Activated CD4-positive, alpha-beta T cell treated with anti-CD3 and anti-CD28 coated beads, Interleukin-2, Interleukin-4, amounts not matched to agents 100 ng/mL and 50 ng/mL, durations not matched to agents 16 hours and 8 hours (primary cell): ENCODE results near the gene CDC25A.

Experiments used
- DNase-seq: peaks from one replicate; pipeline ENCODE4 v3.0.0-alpha.2; 2020; ENCODE audit warnings: low spot score

The CDC25A gene

GRCh38 chr3:48140936-48141603 is 47.1 kb downstream of the CDC25A start:
- no peak for DNase-seq

- no peak for DNase-seq
Measured at GRCh38 chr3:48140336-48140757, 47.9 kb downstream of the CDC25A start.

- no peak for DNase-seq
Measured at GRCh38 chr3:48137425-48137999, 50.7 kb downstream of the CDC25A start.

GRCh38 chr3:48135552-48136495 is 52.4 kb downstream of the CDC25A start:
- no peak for DNase-seq

GRCh38 chr3:48130321-48130904 is 57.8 kb downstream of the CDC25A start:
- DNase-seq = no peak

- DNase-seq = no peak
Measured at GRCh38 chr3:48129921-48130320, 58.3 kb downstream of the CDC25A start.

- DNase-seq = no peak
Measured at GRCh38 chr3:48128774-48129173, 59.4 kb downstream of the CDC25A start.

- DNase-seq = no peak
Measured at GRCh38 chr3:48125886-48126622, 62.2 kb downstream of the CDC25A start.

- no peak for DNase-seq
Measured at GRCh38 chr3:48125013-48125705, 63.1 kb downstream of the CDC25A start.

- DNase-seq = no peak
Measured at GRCh38 chr3:48123346-48123745, 64.9 kb downstream of the CDC25A start.

- DNase-seq = no peak
Measured at GRCh38 chr3:48122504-48122903, 65.7 kb downstream of the CDC25A start.

- no peak for DNase-seq
Measured at GRCh38 chr3:48120223-48120622, 68.0 kb downstream of the CDC25A start.

GRCh38 chr3:48119505-48120193 is 68.6 kb downstream of the CDC25A start:
- no peak for DNase-seq

- no peak for DNase-seq
Measured at GRCh38 chr3:48118928-48119327, 69.3 kb downstream of the CDC25A start.

- no peak for DNase-seq
Measured at GRCh38 chr3:48118322-48118721, 69.9 kb downstream of the CDC25A start.

- DNase-seq = no peak
Measured at GRCh38 chr3:48112813-48113212, 75.4 kb downstream of the CDC25A start.

GRCh38 chr3:48112108-48112791 is 76.0 kb downstream of the CDC25A start:
- DNase-seq = peak; percentile 75

- no peak for DNase-seq
Measured at GRCh38 chr3:48110463-48110862, 77.8 kb downstream of the CDC25A start.

GRCh38 chr3:48107227-48107626 is 81.0 kb downstream of the CDC25A start:
- no peak for DNase-seq
